ENCODE results near the gene USP10.

DNA sequence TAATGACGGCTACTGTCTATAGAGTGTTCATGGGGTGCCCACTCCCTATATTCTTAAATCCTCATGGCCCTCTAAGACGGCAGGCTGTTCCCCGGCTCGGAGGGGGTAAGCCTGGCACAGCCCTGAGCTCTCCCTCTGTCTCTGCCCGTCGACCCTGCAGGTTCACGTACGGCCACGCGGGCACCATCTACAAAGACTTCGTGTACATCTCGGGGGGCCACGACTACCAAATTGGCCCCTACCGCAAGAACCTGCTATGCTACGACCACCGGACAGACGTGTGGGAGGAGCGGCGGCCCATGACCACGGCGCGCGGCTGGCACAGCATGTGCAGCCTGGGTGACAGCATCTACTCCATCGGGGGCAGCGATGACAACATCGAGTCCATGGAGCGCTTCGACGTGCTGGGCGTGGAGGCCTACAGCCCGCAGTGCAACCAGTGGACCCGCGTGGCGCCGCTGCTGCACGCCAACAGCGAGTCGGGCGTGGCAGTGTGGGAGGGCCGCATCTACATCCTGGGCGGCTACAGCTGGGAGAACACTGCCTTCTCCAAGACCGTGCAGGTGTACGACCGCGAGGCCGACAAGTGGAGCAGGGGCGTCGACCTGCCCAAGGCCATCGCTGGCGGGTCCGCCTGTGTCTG lies 38.3 kb upstream of the USP10 start:
- TF ChIP-seq, protein P1, sequence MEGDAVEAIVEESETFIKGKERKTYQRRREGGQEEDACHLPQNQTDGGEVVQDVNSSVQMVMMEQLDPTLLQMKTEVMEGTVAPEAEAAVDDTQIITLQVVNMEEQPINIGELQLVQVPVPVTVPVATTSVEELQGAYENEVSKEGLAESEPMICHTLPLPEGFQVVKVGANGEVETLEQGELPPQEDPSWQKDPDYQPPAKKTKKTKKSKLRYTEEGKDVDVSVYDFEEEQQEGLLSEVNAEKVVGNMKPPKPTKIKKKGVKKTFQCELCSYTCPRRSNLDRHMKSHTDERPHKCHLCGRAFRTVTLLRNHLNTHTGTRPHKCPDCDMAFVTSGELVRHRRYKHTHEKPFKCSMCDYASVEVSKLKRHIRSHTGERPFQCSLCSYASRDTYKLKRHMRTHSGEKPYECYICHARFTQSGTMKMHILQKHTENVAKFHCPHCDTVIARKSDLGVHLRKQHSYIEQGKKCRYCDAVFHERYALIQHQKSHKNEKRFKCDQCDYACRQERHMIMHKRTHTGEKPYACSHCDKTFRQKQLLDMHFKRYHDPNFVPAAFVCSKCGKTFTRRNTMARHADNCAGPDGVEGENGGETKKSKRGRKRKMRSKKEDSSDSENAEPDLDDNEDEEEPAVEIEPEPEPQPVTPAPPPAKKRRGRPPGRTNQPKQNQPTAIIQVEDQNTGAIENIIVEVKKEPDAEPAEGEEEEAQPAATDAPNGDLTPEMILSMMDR (IDR thresholded peaks at IDR 0.05), result no peak
- TF ChIP-seq EZH2 (IDR thresholded peaks at IDR 0.05; ENCODE audit: borderline replicate concordance, insufficient read depth, low read depth, low read length, poor library complexity, severe bottlenecking), result no peak

All from B cell (primary cell).